MG63 (cell line): ENCODE measurements around the gene RNF44. TPM values are rescaled to one million over a fixed set of nuclear protein-coding genes. Genes with fewer than 3 reads are reported as not detected.
A peak's percentile ranks its signal among the peaks of the same experiment; 100 is the strongest.

Source experiments
- DNase-seq: peaks from one replicate; pipeline ENCODE4 v3.0.0-alpha.2; 2020
- H3K27me3 ChIP-seq: fragments of 250-450 bp; sonication (Bioruptor Pico); 2 replicates; pipeline ENCODE4 v1.5.1; 2020; ENCODE audit warnings: mild to moderate bottlenecking, moderate library complexity
- H3K36me3 ChIP-seq: fragments of 250-450 bp; sonication (Bioruptor Pico); 2 replicates; pipeline ENCODE4 v1.5.1; 2020; ENCODE audit warnings: mild to moderate bottlenecking, moderate library complexity
- H3K4me3 ChIP-seq: fragments of 250-450 bp; sonication (Bioruptor Pico); 2 replicates; pipeline ENCODE4 v1.5.1; 2020; ENCODE audit warnings: mild to moderate bottlenecking, moderate library complexity
- H3K9me3 ChIP-seq: fragments of 250-450 bp; sonication (Bioruptor Pico); 2 replicates; pipeline ENCODE4 v1.5.1; 2020; ENCODE audit warnings: mild to moderate bottlenecking, moderate library complexity
- total RNA-seq: library from RNA; depleted of rRNA; stranded (reverse); fragments of >200 nt; shearing (Covaris generic); gene quantifications from 2 replicates; pipeline ENCODE4 v1.2.3, GENCODE V29; 2014; ENCODE audit warnings: low replicate concordance; rRNA removed

The RNF44 gene
- total RNA-seq: 0.17 and 4.4 TPM in 2 replicates

GRCh38 chr5:176536902-176537553 is at the start of gene RNF44:
TSS of gene RNF44 (minus strand) at chr5:176537402. CDS start at chr5:176532472, 4,930 bp downstream.
- Histone ChIP-seq H3K27me3 (no peaks in the 10 kb centered on the region), H3K36me3 (peaks cover 36% of the 10 kb centered on the region), H3K9me3 (no peaks in the 10 kb centered on the region), H3K4me3 (peak within 1 kb of the TSS; percentile 80)
- peak; percentile 100 for DNase-seq

DNA sequence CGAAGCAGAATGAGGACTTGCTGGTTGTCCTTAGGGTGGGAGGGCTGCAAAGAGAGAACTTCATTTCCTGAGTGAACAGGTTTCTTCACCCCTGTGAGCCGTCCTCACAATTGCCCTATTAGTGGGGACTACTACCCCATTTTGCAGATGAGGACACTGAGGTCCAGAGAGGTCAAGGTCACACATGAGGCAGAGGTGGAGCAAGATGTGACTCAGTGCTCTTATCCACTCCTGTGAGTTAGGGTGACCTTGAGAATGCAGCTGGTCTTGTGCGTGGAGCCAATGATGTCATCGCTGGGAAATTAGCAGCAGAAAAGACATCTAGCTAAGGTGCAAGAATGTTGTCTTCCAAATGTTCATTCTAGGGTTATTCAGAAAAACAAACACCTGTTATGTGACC is 45.9 kb upstream of the RNF44 start:
- no peaks in the 10 kb centered on the region for H3K27me3 ChIP-seq
- no peaks in the 10 kb centered on the region for H3K36me3 ChIP-seq
- H3K9me3 ChIP-seq: peaks cover 28% of the 10 kb centered on the region
- no peak for DNase-seq
- no peak overlapping the region for H3K4me3 ChIP-seq

DNA sequence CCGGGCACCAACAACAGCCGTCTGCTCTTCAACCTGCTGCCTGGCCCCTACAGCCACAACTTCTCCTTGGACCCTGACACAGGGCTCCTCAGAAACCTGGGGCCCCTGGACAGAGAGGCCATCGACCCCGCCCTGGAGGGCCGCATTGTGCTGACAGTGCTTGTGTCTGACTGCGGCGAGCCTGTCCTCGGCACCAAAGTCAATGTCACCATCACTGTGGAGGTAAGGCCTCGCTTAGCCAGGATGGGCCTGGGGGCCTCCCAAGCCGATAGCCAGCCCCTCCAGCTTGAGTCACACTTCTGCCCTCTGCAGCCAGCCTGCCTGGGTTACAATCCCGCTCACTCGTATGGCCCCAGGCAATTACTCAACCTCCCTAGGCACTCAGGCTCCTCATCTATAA is 44.2 kb upstream of the RNF44 start:
- no peak for DNase-seq
- Histone ChIP-seq H3K36me3 (no peaks in the 10 kb centered on the region), H3K9me3 (peaks cover 24% of the 10 kb centered on the region), H3K27me3 (no peaks in the 10 kb centered on the region), H3K4me3 (no peak overlapping the region)

GRCh38 chr5:176579323-176579722 is 42.1 kb upstream of the RNF44 start:
- no peaks in the 10 kb centered on the region for H3K27me3 ChIP-seq
- H3K4me3 ChIP-seq: no peak overlapping the region
- H3K9me3 ChIP-seq: peaks cover 4% of the 10 kb centered on the region
- H3K36me3 ChIP-seq: no peaks in the 10 kb centered on the region
- peak; percentile 97 for DNase-seq

- Histone ChIP-seq H3K9me3 (no peaks in the 10 kb centered on the region), H3K4me3 (no peak overlapping the region), H3K36me3 (no peaks in the 10 kb centered on the region), H3K27me3 (0 out of 2 replicates have a peak, but pooled peaks cover 2% of the 10 kb centered on the region)
- peak; percentile 33 for DNase-seq
Observed at GRCh38 chr5:176578391-176578808, 41.2 kb upstream of the RNF44 start.

DNA sequence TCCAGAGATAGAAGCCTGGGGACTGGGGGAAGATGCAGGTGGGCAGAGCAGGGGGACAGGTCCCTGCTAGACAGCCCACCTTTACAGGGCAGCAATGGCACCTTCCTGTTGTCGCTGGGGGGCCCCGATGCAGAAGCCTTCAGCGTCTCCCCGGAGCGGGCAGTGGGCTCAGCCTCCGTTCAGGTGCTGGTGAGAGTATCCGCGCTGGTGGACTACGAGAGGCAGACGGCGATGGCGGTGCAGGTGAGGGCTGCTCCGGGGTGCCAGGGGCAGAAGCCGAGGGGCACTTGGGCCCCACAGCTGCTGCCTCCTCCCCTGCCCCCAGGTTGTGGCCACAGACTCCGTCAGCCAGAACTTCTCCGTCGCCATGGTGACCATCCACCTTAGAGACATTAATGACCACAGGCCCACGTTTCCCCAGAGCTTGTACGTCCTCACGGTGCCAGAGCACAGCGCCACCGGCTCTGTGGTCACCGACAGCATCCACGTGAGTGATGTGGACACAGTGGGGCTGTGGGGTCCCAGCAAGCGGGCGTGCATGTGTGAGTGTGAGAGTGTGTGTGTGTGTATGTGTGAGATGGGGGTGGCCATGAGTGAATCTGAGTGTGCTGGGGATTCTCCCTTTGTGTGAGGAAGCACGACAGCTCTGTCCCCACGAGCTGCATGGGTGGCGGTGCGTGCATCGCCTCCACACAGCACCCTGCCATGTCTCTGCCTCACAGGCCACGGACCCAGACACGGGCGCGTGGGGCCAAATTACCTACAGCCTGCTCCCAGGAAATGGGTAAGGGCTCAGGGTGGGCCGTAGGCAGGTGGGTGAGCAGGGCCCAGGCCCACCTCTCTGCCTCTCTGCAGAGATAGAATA is 40.3 kb upstream of the RNF44 start:
- Histone ChIP-seq H3K27me3 (peaks cover 5% of the 10 kb centered on the region; the same call in 1 of the 2 replicates), H3K9me3 (no peaks in the 10 kb centered on the region), H3K4me3 (no peak overlapping the region), H3K36me3 (no peaks in the 10 kb centered on the region)
- no peak for DNase-seq

- Histone ChIP-seq H3K36me3 (no peaks in the 10 kb centered on the region), H3K9me3 (no peaks in the 10 kb centered on the region), H3K4me3 (no peak overlapping the region), H3K27me3 (peaks cover 9% of the 10 kb centered on the region)
- DNase-seq: no peak
Observed at GRCh38 chr5:176575488-176576422, 38.6 kb upstream of the RNF44 start.

GRCh38 chr5:176575066-176575465 is 37.9 kb upstream of the RNF44 start:
- no peaks in the 10 kb centered on the region for H3K9me3 ChIP-seq
- H3K4me3 ChIP-seq: no peak overlapping the region
- H3K27me3 ChIP-seq: peaks cover 15% of the 10 kb centered on the region
- no peak for DNase-seq
- no peaks in the 10 kb centered on the region for H3K36me3 ChIP-seq

DNA sequence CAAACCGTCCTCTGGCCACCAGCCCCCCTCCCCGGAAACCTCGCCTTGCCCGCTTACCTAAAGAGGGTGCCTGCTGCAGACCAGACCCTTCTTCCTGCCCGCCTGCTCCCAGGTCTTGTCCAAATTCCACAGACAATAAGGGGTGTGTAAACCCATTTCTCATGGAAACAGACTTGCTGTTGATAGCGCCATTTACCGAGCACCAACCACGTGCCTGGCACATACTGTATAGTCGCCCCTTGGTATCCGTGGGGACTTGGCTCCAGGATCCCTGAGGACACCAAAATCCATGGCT is 37.0 kb upstream of the RNF44 start:
- DNase-seq: no peak
- Histone ChIP-seq H3K9me3 (no peaks in the 10 kb centered on the region), H3K4me3 (no peak overlapping the region), H3K36me3 (no peaks in the 10 kb centered on the region), H3K27me3 (peaks cover 20% of the 10 kb centered on the region)

- peak; percentile 56 for DNase-seq
Observed at GRCh38 chr5:176573564-176574296, 36.5 kb upstream of the RNF44 start.

DNA sequence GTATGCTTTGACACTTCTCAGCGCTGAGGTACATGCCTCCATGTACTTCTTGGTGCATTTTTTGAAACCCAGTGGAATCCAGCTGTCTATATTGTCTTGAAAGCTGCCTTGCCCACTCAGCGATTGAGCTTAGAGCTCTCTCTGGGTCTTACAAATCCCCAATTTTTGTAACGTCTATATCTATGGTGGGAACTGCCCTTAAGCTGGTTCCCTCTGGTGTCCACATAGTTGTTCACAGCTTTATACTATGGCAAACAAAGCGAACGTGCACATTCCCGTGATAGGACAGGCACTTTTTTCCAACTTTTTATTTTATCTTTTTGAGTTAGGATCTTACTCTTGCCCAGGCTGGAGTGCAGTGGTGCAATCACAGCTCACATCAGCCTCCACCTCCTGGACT is 32.8 kb upstream of the RNF44 start:
- Histone ChIP-seq H3K9me3 (no peaks in the 10 kb centered on the region), H3K27me3 (peaks cover 20% of the 10 kb centered on the region), H3K36me3 (no peaks in the 10 kb centered on the region), H3K4me3 (no peak overlapping the region)
- no peak for DNase-seq

More at GRCh38 chr5:176573564-176574296, 36.5 kb upstream of the RNF44 start:
- H3K27me3 ChIP-seq: peaks cover 20% of the 10 kb centered on the region
- no peaks in the 10 kb centered on the region for H3K36me3 ChIP-seq
- no peaks in the 10 kb centered on the region for H3K9me3 ChIP-seq
- H3K4me3 ChIP-seq: no peak overlapping the region

DNA sequence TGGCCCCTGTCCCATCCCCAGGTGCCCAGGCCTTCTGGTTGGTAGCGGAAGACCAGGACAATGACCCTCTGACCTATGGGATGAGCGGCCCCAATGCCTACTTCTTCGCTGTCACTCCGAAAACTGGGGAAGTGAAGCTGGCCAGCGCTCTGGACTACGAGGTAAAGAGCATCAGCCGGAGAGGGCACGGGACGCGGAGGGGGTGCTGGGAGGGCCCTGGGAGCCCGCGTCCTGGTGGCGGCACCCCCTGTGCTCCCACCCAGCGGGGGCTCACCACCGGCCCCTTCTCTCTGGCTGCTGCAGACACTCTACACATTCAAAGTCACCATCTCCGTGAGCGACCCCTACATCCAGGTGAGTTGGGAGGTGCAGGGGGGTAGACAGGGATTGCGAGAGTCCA is 31.5 kb upstream of the RNF44 start:
- Histone ChIP-seq H3K9me3 (no peaks in the 10 kb centered on the region), H3K36me3 (no peaks in the 10 kb centered on the region), H3K4me3 (no peak overlapping the region), H3K27me3 (peaks cover 18% of the 10 kb centered on the region)
- DNase-seq: no peak

GRCh38 chr5:176565760-176566288 is 28.6 kb upstream of the RNF44 start:
- H3K9me3 ChIP-seq: no peaks in the 10 kb centered on the region
- H3K4me3 ChIP-seq: no peak overlapping the region
- DNase-seq: no peak
- no peaks in the 10 kb centered on the region for H3K36me3 ChIP-seq
- peaks cover 11% of the 10 kb centered on the region for H3K27me3 ChIP-seq

GRCh38 chr5:176564002-176564401 is 26.8 kb upstream of the RNF44 start:
- Histone ChIP-seq H3K36me3 (no peaks in the 10 kb centered on the region), H3K27me3 (no peaks in the 10 kb centered on the region), H3K4me3 (no peak overlapping the region), H3K9me3 (peaks cover under 1% of the 10 kb centered on the region; the same call in 1 of the 2 replicates)
- DNase-seq: no peak

DNA sequence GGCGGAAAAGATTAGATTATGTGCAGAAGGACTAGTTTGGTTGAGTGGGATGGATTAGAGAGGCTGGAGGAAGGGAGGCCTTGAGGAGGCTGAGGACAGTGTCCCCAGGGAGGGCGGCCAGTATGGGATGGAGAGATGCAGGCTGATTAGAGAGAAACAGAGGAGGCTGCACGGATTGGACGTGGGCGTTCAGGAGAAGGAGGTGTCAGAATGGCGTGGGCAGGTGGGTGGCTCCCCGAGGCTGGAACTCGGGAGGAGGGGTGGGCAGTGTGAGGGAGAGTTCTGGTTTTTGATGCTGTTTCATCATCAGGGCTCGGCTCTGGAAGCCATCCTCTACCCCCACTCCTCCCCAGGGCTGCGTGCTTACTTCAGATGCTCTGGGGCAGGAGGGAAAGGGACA is 25.0 kb upstream of the RNF44 start:
- no peaks in the 10 kb centered on the region for H3K36me3 ChIP-seq
- DNase-seq: no peak
- H3K4me3 ChIP-seq: no peak overlapping the region
- H3K9me3 ChIP-seq: peaks cover 4% of the 10 kb centered on the region
- H3K27me3 ChIP-seq: no peaks in the 10 kb centered on the region

DNA sequence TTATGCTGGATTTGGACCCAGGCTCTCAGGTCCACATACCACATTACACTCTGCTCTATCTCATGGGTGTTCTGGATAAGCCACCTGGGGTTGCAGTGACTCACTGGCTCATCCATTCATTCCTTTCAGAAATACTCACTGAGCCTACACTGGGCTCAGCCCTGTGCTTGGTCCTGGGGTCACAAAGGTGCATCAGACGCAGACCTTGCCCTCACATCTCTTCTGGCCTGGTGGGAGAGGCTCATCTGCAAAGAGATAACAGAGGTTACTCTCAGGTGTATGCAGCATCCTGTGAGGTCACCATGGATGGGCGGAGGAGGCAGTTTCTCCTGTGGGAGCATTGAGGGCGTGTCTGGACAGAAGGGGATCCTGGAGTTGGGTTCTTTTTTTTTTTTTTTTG is 24.1 kb upstream of the RNF44 start:
- Histone ChIP-seq H3K4me3 (no peak overlapping the region), H3K36me3 (no peaks in the 10 kb centered on the region), H3K27me3 (no peaks in the 10 kb centered on the region), H3K9me3 (peaks cover 4% of the 10 kb centered on the region)
- no peak for DNase-seq
